ENCODE measurements around the gene PKN1.
"Not testable (repeated sequence)": the region's sequence is repeated elsewhere in the genome, so short reads cannot be mapped to it uniquely, and the experiment has no call there.

PKN1 gene

GRCh38 chr19:14432791-14433553 lies at the start of gene PKN1:
Gene PKN1, plus strand, starts transcription at chr19:14433306. Its CDS starts 216 bp downstream, at chr19:14433522.
- peak; percentile 75 for DNase-seq

DNA sequence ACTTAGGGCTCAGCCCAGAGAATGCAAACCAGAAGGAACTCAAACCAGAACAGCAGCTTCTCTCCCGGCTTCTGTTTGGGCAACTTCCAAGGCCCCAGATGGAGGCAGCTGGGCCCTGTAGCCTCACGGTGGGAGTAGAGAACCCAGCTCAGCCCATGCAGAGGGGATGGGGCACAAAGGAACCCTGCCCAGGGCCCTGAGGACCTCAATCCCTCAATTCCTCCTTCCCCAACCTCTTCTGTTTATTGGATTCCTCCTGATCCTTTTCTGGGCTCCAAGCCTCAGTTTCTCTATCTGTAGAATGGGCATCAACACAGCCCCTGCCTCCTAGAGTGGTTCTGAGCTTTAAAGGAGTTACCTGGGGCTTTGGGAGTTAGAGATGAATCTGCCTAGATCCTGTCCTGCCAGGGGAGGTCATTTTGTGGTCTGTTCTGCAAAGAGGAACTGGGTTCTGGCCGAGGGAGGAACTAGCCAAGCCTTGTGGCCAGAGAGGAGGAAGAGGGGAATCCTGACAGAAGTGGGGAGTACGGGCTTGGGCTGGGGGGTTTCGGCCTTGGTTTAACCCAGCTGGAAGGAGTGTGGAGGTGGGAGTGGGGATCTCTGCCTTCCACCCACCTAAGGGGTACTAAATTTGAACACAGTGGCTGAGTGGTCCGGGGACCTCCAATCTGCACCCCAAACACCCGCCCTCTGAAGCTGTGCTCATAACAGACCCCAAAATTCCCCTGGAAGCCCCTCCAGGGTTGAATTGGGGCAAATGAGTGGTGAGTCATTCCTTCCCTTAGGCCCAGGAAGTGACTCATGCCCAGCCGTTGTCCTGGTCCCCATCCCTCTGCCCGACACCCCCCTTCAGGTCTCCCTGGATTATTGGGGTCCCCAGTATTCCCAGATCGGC lies 49.2 kb upstream of the PKN1 start:
- peak; percentile 64 for DNase-seq

- no peak for DNase-seq
These were observed 47.6 kb upstream of the PKN1 start for GRCh38 chr19:14385492-14385891.

- peak; percentile 8 for DNase-seq
These were observed 42.6 kb upstream of the PKN1 start for GRCh38 chr19:14390548-14390947.

DNA sequence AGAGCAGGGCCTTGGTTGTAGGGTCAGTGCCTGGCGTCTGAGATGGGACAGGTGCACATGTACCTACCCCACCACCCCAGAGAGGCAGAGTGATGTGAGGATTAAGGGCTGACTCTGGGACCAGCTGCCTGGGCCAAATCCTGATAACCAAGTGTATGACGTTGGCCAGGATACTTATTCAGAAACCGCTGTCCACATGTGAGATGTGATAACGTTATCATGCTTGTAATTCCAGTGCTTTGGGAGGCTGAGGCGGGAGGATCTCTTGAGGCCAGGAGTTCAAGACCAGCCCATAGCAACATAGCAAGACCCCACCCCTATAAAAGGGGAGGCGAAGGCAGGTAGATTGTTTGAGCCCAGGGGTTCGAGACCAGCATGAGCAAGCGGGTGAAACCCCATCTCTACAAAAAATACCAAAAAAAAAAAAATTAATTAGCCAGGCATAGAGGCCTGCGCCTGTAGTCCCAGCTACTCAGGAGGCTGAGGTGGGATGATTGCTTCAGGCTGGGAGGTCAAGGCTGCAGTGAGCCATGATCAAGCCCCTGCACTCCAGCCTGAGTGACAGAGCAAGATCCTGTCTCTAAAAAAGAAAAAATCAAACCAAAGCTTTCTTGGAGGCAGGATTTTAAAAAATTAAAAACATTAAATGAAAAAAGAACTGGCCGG lies 41.8 kb upstream of the PKN1 start:
- DNase-seq, result no peak

DNA sequence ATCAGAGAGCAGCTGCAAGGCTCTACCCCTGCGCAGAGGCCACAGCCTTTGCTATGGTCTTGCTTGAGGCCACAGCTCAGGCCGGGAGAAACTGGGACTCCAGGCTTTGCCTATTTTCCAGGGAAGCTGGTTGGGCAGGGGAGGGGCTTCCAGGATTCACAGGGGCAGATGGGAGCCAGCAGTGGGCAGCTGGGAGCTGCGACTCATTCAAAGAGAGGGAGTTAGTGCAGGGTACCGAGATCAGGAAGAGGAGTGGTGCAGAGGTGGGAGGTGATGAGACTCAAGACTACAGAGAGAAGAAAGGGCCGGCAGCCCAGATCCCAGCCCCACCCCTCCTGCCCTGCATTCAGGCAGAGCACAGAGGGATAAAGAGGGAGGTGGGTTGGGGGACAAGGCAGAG lies 39.8 kb upstream of the PKN1 start:
- DNase-seq, result no peak

DNA sequence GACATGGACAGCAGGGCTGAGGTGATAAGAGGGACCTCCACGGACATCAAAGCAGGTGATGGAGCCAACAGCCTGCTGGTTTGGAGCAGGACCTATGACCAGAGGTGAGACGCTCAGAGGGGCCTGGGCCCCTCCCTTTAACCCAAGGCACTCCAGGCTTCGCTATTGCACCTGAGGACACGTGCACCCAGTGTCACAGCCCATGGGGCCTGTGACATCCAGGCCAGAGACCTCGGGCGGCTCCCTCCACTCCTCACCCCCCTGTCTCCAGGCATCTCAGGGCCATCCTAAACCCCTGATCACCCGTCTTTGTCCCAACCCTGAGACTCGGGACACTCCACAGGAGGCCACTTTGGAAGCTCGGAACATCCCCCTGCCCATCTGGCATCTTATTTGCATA lies 38.9 kb upstream of the PKN1 start:
- DNase-seq, result peak; percentile 15

GRCh38 chr19:14395262-14395661 lies 37.8 kb upstream of the PKN1 start:
- no peak for DNase-seq

- DNase-seq, result peak; percentile 12
These were observed 37.3 kb upstream of the PKN1 start for GRCh38 chr19:14395710-14396336.

DNA sequence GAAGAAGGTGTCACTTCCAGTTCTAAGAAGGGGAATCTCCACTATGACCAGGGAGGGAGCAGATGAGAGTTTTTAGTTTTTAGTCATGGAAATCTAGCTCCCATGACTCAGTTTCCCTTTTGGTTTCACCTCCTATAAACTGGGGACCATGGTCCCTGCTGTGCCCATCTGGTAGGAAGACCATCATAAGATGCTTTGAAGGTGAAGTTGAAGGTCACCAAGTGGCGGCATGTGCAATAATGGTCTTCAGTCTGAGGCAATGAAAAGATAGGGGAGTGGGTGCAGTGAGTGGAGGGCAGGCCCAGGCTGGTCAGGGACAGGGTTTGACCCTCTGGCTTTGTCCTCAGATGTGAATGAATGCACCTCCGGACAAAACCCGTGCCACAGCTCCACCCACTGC lies 36.4 kb upstream of the PKN1 start:
- DNase-seq, result not testable (repeated sequence)

GRCh38 chr19:14397168-14397567 lies 35.9 kb upstream of the PKN1 start:
- DNase-seq, result not testable (repeated sequence)

- peak; percentile 20 for DNase-seq
These were observed 32.1 kb upstream of the PKN1 start for GRCh38 chr19:14400951-14401431.

DNA sequence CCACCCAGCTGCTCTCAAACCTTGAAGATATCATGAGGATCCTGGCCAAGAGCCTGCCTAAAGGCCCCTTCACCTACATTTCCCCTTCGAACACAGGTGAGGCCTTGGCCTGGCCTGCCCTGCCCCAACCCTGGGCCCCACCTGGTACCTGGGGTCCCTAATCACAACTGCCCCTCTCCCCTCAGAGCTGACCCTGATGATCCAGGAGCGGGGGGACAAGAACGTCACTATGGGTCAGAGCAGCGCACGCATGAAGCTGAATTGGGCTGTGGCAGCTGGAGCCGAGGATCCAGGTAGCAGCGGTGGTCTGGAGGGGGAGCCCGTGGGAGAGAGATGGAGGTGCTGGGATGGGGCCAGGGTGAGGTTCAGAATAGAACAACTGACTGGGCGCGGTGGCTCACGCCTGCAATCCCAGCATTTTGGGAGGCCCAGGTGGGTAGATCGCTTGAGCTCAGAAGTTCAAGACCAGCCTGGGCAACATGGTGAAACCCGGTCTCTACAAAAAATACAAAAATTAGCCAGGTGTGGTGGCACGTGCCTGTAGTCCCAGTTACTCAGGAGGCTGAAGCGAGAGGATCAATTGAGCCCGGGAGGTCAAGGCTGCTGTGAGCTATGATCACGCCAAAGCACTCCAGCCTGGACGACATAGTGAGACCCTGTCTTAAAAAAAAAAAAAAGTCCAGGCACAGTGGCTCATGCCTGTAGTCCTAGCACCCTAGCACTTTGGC lies 31.5 kb upstream of the PKN1 start:
- peak; percentile 13 for DNase-seq

- peak; percentile 18 for DNase-seq
These were observed 30.6 kb upstream of the PKN1 start for GRCh38 chr19:14402332-14403144.

- not testable (repeated sequence) for DNase-seq
These were observed 29.8 kb upstream of the PKN1 start for GRCh38 chr19:14403145-14403930.

GRCh38 chr19:14404312-14404711 lies 28.8 kb upstream of the PKN1 start:
- DNase-seq, result no peak

GRCh38 chr19:14405380-14405757 lies 27.7 kb upstream of the PKN1 start:
- DNase-seq, result no peak

DNA sequence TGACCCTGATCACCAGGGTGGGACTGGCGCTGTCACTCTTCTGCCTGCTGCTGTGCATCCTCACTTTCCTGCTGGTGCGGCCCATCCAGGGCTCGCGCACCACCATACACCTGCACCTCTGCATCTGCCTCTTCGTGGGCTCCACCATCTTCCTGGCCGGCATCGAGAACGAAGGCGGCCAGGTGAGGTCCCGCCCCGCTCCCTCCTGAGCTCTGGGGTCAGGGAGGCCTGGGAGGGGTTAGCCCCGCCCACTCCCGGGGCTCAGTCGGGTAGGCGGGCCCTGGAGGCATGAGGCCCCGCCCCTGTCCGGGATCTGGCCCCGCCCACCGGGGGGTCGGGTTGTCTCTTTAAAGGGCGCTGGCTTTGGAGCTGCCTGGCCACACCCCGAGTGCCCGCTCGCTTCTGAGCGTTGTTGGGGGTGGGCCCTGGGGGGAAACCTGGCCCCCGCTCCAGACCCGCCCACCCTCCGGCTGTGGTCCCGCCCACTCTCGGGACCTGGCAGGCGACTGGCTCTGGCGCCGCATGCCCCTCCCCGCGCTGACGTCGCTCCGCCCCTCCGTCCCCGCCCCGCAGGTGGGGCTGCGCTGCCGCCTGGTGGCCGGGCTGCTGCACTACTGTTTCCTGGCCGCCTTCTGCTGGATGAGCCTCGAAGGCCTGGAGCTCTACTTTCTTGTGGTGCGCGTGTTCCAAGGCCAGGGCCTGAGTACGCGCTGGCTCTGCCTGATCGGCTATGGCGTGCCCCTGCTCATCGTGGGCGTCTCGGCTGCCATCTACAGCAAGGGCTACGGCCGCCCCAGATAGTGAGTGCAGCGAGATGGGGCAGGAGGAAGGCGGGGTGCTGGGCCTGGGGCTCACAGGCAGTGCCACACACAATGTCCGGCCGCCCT lies 27.1 kb upstream of the PKN1 start:
- DNase-seq, result peak; percentile 92
